OCI-LY3 (cell line): Measurements from ENCODE around the gene HAO2.

Source experiments
- CTCF ChIP-seq: fragments of 200-600, 300-600 bp; sonication (generic); IDR thresholded peaks from 2 replicates; pipeline ENCODE4 v1.5.1; 2014; ENCODE audit warnings: antibody characterized with exemption, low read length, low read depth
- EZH2phosphoT487 ChIP-seq: fragments of 200-600 bp; shearing (Covaris generic); IDR thresholded peaks from 2 replicates; pipeline ENCODE4 v1.6.1; 2018; ENCODE audit warnings: antibody characterized with exemption, mixed run types, low read depth

- no peak for TF ChIP-seq CTCF
- TF ChIP-seq EZH2phosphoT487 = no peak
Measured at GRCh38 chr1:119396982-119397381, 28.4 kb downstream of the HAO2 start.
